Ishikawa (cell line): ENCODE data around the gene NTN5.

Experiments used
- CEBPB ChIP-seq: IDR thresholded peaks from 2 replicates; pipeline ENCODE4 v1.6.1; 2012
- CREB1 ChIP-seq: IDR thresholded peaks from 2 replicates; pipeline ENCODE4 v1.6.1; 2012; ENCODE audit warnings: low read depth
- EGR1 ChIP-seq: IDR thresholded peaks from 2 replicates; pipeline ENCODE4 v1.6.1; 2012
- EP300 ChIP-seq: IDR thresholded peaks from 2 replicates; pipeline ENCODE4 v1.6.1; 2012; ENCODE audit warnings: borderline replicate concordance
- FOXM1 ChIP-seq: IDR thresholded peaks from 2 replicates; pipeline ENCODE4 v1.6.1; 2012; ENCODE audit warnings: low read depth, borderline replicate concordance
- MAX ChIP-seq: IDR thresholded peaks from 2 replicates; pipeline ENCODE4 v1.6.1; 2012
- NFIC ChIP-seq: IDR thresholded peaks from 2 replicates; pipeline ENCODE4 v1.6.1; 2012
- RAD21 ChIP-seq: IDR thresholded peaks from 2 replicates; pipeline ENCODE4 v1.6.1; 2012; ENCODE audit warnings: low read depth
- REST ChIP-seq: IDR thresholded peaks from 2 replicates; pipeline ENCODE4 v1.6.1; 2012; ENCODE audit warnings: low read depth, mild to moderate bottlenecking
- TAF1 ChIP-seq: IDR thresholded peaks from 2 replicates; pipeline ENCODE4 v1.6.1; 2012; ENCODE audit warnings: low read depth, mild to moderate bottlenecking
- TCF12 ChIP-seq: IDR thresholded peaks from 2 replicates; pipeline ENCODE4 v1.6.1; 2012; ENCODE audit warnings: low read depth
- TEAD4 ChIP-seq: IDR thresholded peaks from 2 replicates; pipeline ENCODE4 v1.6.1; 2012
- USF1 ChIP-seq: IDR thresholded peaks from 2 replicates; pipeline ENCODE4 v1.6.1; 2012
- YY1 ChIP-seq: IDR thresholded peaks from 2 replicates; pipeline ENCODE4 v1.6.1; 2012; ENCODE audit warnings: low read depth
- ZBTB7A ChIP-seq: IDR thresholded peaks from 2 replicates; pipeline ENCODE4 v1.6.1; 2012; ENCODE audit warnings: low read depth

NTN5 gene

GRCh38 chr19:48681127-48681470 is 8.3 kb upstream of the NTN5 start:
- TF ChIP-seq USF1, result no peak
- TF ChIP-seq EP300, result no peak

- TF ChIP-seq FOXM1 (no peak), NFIC (no peak), YY1 (no peak), EP300 (no peak), TEAD4 (no peak), CEBPB (no peak), CREB1 (no peak), TCF12 (no peak), TAF1 (no peak), RAD21 (no peak), USF1 (no peak), REST (no peak), EGR1 (no peak), MAX (no peak), ZBTB7A (no peak)
Observed at GRCh38 chr19:48680436-48681126, 7.8 kb upstream of the NTN5 start.

GRCh38 chr19:48678201-48678600 is 5.4 kb upstream of the NTN5 start:
- no peak for TF ChIP-seq USF1
- TF ChIP-seq TEAD4, result no peak
- no peak for TF ChIP-seq ZBTB7A
- TF ChIP-seq REST, result no peak
- no peak for TF ChIP-seq FOXM1

- TF ChIP-seq RAD21, result no peak
Observed at GRCh38 chr19:48676887-48677286, 4.1 kb upstream of the NTN5 start.

GRCh38 chr19:48676487-48676886 is 3.7 kb upstream of the NTN5 start:
- no peak for TF ChIP-seq TEAD4
- TF ChIP-seq NFIC, result no peak
- TF ChIP-seq RAD21, result no peak
- TF ChIP-seq TCF12, result no peak
- no peak for TF ChIP-seq REST
- TF ChIP-seq ZBTB7A, result no peak
- TF ChIP-seq TAF1, result no peak
- TF ChIP-seq YY1, result no peak
- no peak for TF ChIP-seq EP300
